ENCODE data around the gene FAM237B. TPM values are rescaled to one million over a fixed set of nuclear protein-coding genes. Genes with fewer than 3 reads are reported as not detected.

The FAM237B gene
- total RNA-seq, 2 experiments from 2014 or later = not detected

- ChIA-PET POLR2A (no interaction called here), CTCF (no interaction called here)
- Histone ChIP-seq H3K27me3 (ENCODE audit: control insufficient read depth in 1 of 2, insufficient read depth in 2 of 2, low read length in 2 of 2) (no peaks in the 10 kb centered on the region), H3K4me1 (ENCODE audit: insufficient read depth, low read length) (no peaks in the 10 kb centered on the region), H3K27ac (ENCODE audit: low read depth in 1 of 2, low read length in 2 of 2) (no peak overlapping the region), H3K36me3 (ENCODE audit: insufficient read depth, low read length) (no peaks in the 10 kb centered on the region), H3K9me3 (ENCODE audit: control insufficient read depth in 1 of 2, insufficient read depth in 1 of 2, low read length in 2 of 2) (no peaks in the 10 kb centered on the region), H3K4me3 (ENCODE audit: low read length) (no peak overlapping the region)
- DNase-seq (no peak), ATAC-seq (ENCODE audit: poor library complexity) (no peak)
- no peaks in the 10 kb centered on the region for H3K9me3 Mint-ChIP-seq
- H3K27me3 Mint-ChIP-seq = peaks cover 4% of the 10 kb centered on the region
- no peak overlapping the region for H3K27ac Mint-ChIP-seq
- TF ChIP-seq, protein P1, sequence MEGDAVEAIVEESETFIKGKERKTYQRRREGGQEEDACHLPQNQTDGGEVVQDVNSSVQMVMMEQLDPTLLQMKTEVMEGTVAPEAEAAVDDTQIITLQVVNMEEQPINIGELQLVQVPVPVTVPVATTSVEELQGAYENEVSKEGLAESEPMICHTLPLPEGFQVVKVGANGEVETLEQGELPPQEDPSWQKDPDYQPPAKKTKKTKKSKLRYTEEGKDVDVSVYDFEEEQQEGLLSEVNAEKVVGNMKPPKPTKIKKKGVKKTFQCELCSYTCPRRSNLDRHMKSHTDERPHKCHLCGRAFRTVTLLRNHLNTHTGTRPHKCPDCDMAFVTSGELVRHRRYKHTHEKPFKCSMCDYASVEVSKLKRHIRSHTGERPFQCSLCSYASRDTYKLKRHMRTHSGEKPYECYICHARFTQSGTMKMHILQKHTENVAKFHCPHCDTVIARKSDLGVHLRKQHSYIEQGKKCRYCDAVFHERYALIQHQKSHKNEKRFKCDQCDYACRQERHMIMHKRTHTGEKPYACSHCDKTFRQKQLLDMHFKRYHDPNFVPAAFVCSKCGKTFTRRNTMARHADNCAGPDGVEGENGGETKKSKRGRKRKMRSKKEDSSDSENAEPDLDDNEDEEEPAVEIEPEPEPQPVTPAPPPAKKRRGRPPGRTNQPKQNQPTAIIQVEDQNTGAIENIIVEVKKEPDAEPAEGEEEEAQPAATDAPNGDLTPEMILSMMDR (IDR thresholded peaks at IDR 0.05) = no peak
- no peaks in the 10 kb centered on the region for H3K36me3 Mint-ChIP-seq (ENCODE audit: low read depth)
- no peak overlapping the region for H3K4me3 Mint-ChIP-seq
- H3K4me1 Mint-ChIP-seq (ENCODE audit: low read depth) = no peaks in the 10 kb centered on the region
- intact Hi-C loops (cut with DNase I, micrococcal nuclease) = no loop called here
Measured at GRCh38 chr7:90303241-90303640, 17.9 kb downstream of the FAM237B start.

- H3K4me3 Mint-ChIP-seq = no peak overlapping the region
- Histone ChIP-seq H3K9me3 (ENCODE audit: control insufficient read depth in 1 of 2, insufficient read depth in 1 of 2, low read length in 2 of 2) (no peaks in the 10 kb centered on the region), H3K27me3 (ENCODE audit: control insufficient read depth in 1 of 2, insufficient read depth in 2 of 2, low read length in 2 of 2) (no peaks in the 10 kb centered on the region), H3K27ac (ENCODE audit: low read depth in 1 of 2, low read length in 2 of 2) (no peak overlapping the region), H3K4me1 (ENCODE audit: insufficient read depth, low read length) (no peaks in the 10 kb centered on the region), H3K4me3 (ENCODE audit: low read length) (no peak overlapping the region), H3K36me3 (ENCODE audit: insufficient read depth, low read length) (no peaks in the 10 kb centered on the region)
- H3K9me3 Mint-ChIP-seq = no peaks in the 10 kb centered on the region
- no peaks in the 10 kb centered on the region for H3K36me3 Mint-ChIP-seq (ENCODE audit: low read depth)
- DNase-seq (peak in 2 of 14 experiments; percentile 30 to 33), ATAC-seq (ENCODE audit: poor library complexity) (peak; percentile 49)
- CTCF ChIA-PET = interaction anchor here (0.8 to 1.0 kb wide), 2 partner anchors 25 to 129 kb away, joined by 3 read pairs; no protein-coding TSS in a partner anchor
- no peaks in the 10 kb centered on the region for H3K27me3 Mint-ChIP-seq
- TF ChIP-seq, protein P1 (IDR thresholded peaks at IDR 0.05) = peak; percentile 29
- intact Hi-C loops (cut with DNase I, micrococcal nuclease) = no loop called here
- no peaks in the 10 kb centered on the region for H3K4me1 Mint-ChIP-seq (ENCODE audit: low read depth)
- POLR2A ChIA-PET = no interaction called here
- H3K27ac Mint-ChIP-seq = no peak overlapping the region
Measured at GRCh38 chr7:90298145-90299038, 22.7 kb downstream of the FAM237B start.

DNA sequence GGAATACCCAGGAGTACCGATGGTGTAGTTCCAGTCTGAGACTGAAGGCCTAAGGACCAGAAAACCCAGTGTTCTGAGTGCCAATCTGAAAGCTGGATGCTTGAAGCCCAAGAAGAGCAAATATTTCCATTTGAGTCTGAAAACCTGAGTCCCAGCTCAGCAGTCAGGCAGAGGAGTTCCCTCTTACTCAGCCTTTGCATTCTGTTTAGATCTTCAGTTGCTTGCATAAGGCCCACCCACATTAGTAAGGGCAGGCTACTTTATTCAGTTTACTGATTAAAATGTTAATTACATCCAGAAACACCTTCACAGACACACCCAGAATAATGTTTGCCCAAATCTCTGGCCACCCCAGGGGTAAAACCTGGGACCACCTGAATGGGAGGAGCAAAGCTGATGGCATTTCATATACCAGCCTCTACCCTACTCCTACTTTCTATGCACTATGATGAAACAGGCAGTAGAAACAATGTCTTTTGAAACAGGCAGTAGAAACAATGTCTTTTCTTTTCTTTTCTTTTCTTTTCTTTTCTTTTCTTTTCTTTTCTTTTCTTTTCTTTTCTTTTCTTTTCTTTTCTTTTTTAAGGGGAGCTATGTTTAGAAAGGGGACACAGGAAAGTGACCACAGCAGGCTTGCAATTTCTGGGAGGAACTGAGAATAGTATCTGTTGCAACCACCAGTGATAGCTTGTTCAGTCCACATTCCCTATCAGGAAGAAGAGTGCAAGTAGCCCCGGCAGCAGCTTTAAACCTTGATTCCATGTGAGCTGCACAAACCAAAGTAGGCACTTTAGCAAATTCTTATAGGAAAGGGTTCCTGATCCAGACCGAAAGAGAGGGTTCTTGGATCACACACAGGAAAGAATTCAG, 30.6 kb downstream of the FAM237B start:
- H3K36me3 ChIP-seq (ENCODE audit: insufficient read depth, low read length) = no peaks in the 10 kb centered on the region
- H3K27ac Mint-ChIP-seq = no peak overlapping the region
- H3K27me3 Mint-ChIP-seq = peaks cover 10% of the 10 kb centered on the region
- CTCF ChIA-PET = no interaction called here
- DNase-seq (no peak), ATAC-seq (ENCODE audit: poor library complexity) (no peak)
- no peaks in the 10 kb centered on the region for H3K4me1 ChIP-seq (ENCODE audit: insufficient read depth, low read length)
- no peaks in the 10 kb centered on the region for H3K36me3 Mint-ChIP-seq (ENCODE audit: low read depth)
- POLR2A ChIA-PET = no interaction called here
- H3K27me3 ChIP-seq (ENCODE audit: control insufficient read depth in 1 of 2, insufficient read depth in 2 of 2, low read length in 2 of 2) = no peaks in the 10 kb centered on the region
- H3K4me3 ChIP-seq (ENCODE audit: low read length) = no peak overlapping the region
- H3K4me3 Mint-ChIP-seq = no peak overlapping the region
- TF ChIP-seq, protein P1 (IDR thresholded peaks at IDR 0.05) = no peak
- intact Hi-C loops (cut with DNase I, micrococcal nuclease) = no loop called here
- H3K27ac ChIP-seq (ENCODE audit: low read depth in 1 of 2, low read length in 2 of 2) = no peak overlapping the region
- no peaks in the 10 kb centered on the region for H3K9me3 Mint-ChIP-seq
- H3K4me1 Mint-ChIP-seq (ENCODE audit: low read depth) = no peaks in the 10 kb centered on the region
- H3K9me3 ChIP-seq (ENCODE audit: control insufficient read depth in 1 of 2, insufficient read depth in 1 of 2, low read length in 2 of 2) = no peaks in the 10 kb centered on the region

Measured in CD4-positive, alpha-beta T cell (primary cell).